ENCODE data around the gene ABCD1. TPM values are rescaled to one million over a fixed set of nuclear protein-coding genes. Genes with fewer than 3 reads are reported as not detected.

ABCD1 gene
- total RNA-seq, 1 donor from 2014 or later, result 20.3 TPM

GRCh38 chrX:153717445-153717844 is 7.2 kb upstream of the ABCD1 start:
- TF ChIP-seq CTCF (IDR thresholded peaks at IDR 0.05), result no peak
- peaks cover 6% of the 10 kb centered on the region for H3K4me1 Mint-ChIP-seq (ENCODE audit: low read depth)
- DNase-seq (ENCODE audit: low spot score), result no peak
- H3K36me3 Mint-ChIP-seq (ENCODE audit: low read depth), result peaks cover 5% of the 10 kb centered on the region
- no peak overlapping the region for H3K4me3 Mint-ChIP-seq (ENCODE audit: unreplicated experiment)
- H3K27me3 Mint-ChIP-seq (ENCODE audit: low read depth), result no peaks in the 10 kb centered on the region
- H3K9me3 Mint-ChIP-seq (ENCODE audit: low read depth), result peaks cover 2% of the 10 kb centered on the region
- no peak overlapping the region for H3K27ac Mint-ChIP-seq (ENCODE audit: unreplicated experiment)

GRCh38 chrX:153719238-153719637 is 5.4 kb upstream of the ABCD1 start:
- Mint-ChIP-seq H3K27me3 (ENCODE audit: low read depth) (no peaks in the 10 kb centered on the region), H3K27ac (ENCODE audit: unreplicated experiment) (no peak overlapping the region), H3K4me1 (ENCODE audit: low read depth) (peaks cover 12% of the 10 kb centered on the region), H3K9me3 (ENCODE audit: low read depth) (no peaks in the 10 kb centered on the region), H3K36me3 (ENCODE audit: low read depth) (no peaks in the 10 kb centered on the region), H3K4me3 (ENCODE audit: unreplicated experiment) (no peak overlapping the region)
- no peak for TF ChIP-seq CTCF (IDR thresholded peaks at IDR 0.05)
- DNase-seq (ENCODE audit: low spot score), result no peak

- TF ChIP-seq CTCF (IDR thresholded peaks at IDR 0.05), result no peak
- Mint-ChIP-seq H3K36me3 (ENCODE audit: low read depth) (no peaks in the 10 kb centered on the region), H3K9me3 (ENCODE audit: low read depth) (no peaks in the 10 kb centered on the region), H3K4me3 (ENCODE audit: unreplicated experiment) (no peak overlapping the region), H3K27ac (ENCODE audit: unreplicated experiment) (no peak overlapping the region), H3K4me1 (ENCODE audit: low read depth) (peaks cover 12% of the 10 kb centered on the region), H3K27me3 (ENCODE audit: low read depth) (no peaks in the 10 kb centered on the region)
- DNase-seq (ENCODE audit: low spot score), result no peak
Measured at GRCh38 chrX:153719701-153720100, 5.0 kb upstream of the ABCD1 start.

GRCh38 chrX:153722704-153723350 is 1.8 kb upstream of the ABCD1 start:
- H3K27ac Mint-ChIP-seq (ENCODE audit: unreplicated experiment), result peak overlapping the region; percentile 91
- H3K36me3 Mint-ChIP-seq (ENCODE audit: low read depth), result no peaks in the 10 kb centered on the region
- no peak for DNase-seq (ENCODE audit: low spot score)
- peaks cover 33% of the 10 kb centered on the region for H3K4me1 Mint-ChIP-seq (ENCODE audit: low read depth)
- H3K9me3 Mint-ChIP-seq (ENCODE audit: low read depth), result no peaks in the 10 kb centered on the region
- H3K27me3 Mint-ChIP-seq (ENCODE audit: low read depth), result no peaks in the 10 kb centered on the region
- H3K4me3 Mint-ChIP-seq (ENCODE audit: unreplicated experiment), result peak overlapping the region; percentile 84
- no peak for TF ChIP-seq CTCF (IDR thresholded peaks at IDR 0.05)

GRCh38 chrX:153723351-153724251 is 1.1 kb upstream of the ABCD1 start:
- H3K27me3 Mint-ChIP-seq (ENCODE audit: low read depth), result no peaks in the 10 kb centered on the region
- H3K4me3 Mint-ChIP-seq (ENCODE audit: unreplicated experiment), result peak overlapping the region; percentile 84
- no peak for DNase-seq (ENCODE audit: low spot score)
- H3K36me3 Mint-ChIP-seq (ENCODE audit: low read depth), result no peaks in the 10 kb centered on the region
- no peaks in the 10 kb centered on the region for H3K9me3 Mint-ChIP-seq (ENCODE audit: low read depth)
- peak overlapping the region; percentile 91 for H3K27ac Mint-ChIP-seq (ENCODE audit: unreplicated experiment)
- H3K4me1 Mint-ChIP-seq (ENCODE audit: low read depth), result peaks cover 34% of the 10 kb centered on the region
- peak; percentile 74 for TF ChIP-seq CTCF (IDR thresholded peaks at IDR 0.05)
